HFFc6 (cell line): Measurements from ENCODE around the gene NANOS2. TPM values are rescaled to one million over a fixed set of nuclear protein-coding genes. Genes with fewer than 3 reads are reported as not detected.
"Not testable (repeated sequence)": the region's sequence is repeated elsewhere in the genome, so short reads cannot be mapped to it uniquely, and the experiment has no call there.

Source experiments
- DNase-seq: peaks from one replicate; pipeline ENCODE4 v3.0.0-alpha.2; 2018
- H3K27ac Mint-ChIP-seq: 2 replicates; pipeline ENCODE4 v1.8.0; 2020; ENCODE audit warnings: mild to moderate bottlenecking, mixed read lengths
- H3K27me3 Mint-ChIP-seq: 2 replicates; pipeline ENCODE4 v1.8.0; 2021; ENCODE audit warnings: mild to moderate bottlenecking, moderate library complexity, mixed read lengths; ENCODE audit not compliant: insufficient read depth
- H3K36me3 Mint-ChIP-seq: 2 replicates; pipeline ENCODE4 v1.8.0; 2021; ENCODE audit warnings: low read depth, mixed read lengths
- H3K4me1 Mint-ChIP-seq: 2 replicates; pipeline ENCODE4 v1.8.0; 2020; ENCODE audit warnings: low read depth, mixed read lengths
- H3K4me3 Mint-ChIP-seq: 2 replicates; pipeline ENCODE4 v1.8.0; 2020; ENCODE audit warnings: mild to moderate bottlenecking, moderate library complexity, mixed read lengths
- H3K9me3 Mint-ChIP-seq: 2 replicates; pipeline ENCODE4 v1.8.0; 2020; ENCODE audit warnings: mild to moderate bottlenecking, mixed read lengths
- total RNA-seq, 6 experiments: library from RNA; stranded (reverse); fragmentation: NEBNext Ultra II Directional; extraction: Animal tissue kit (Norgen Biotek cat#: 25700); gene quantifications; 2 replicates in 1 of 6; 3 replicates in 5 of 6; pipeline ENCODE4 v1.2.3, GENCODE V29; 2021
- TF ChIP-seq, protein P1 (sequence below): fragments of 200-600 bp; sonication (generic); IDR thresholded peaks from 2 replicates; pipeline ENCODE4 v1.5.0; 2021; ENCODE audit warnings: antibody characterized with exemption, mild to moderate bottlenecking

NANOS2 gene
- total RNA-seq, 6 experiments from 2014 or later = not detected

- Mint-ChIP-seq H3K9me3 (no peaks in the 10 kb centered on the region), H3K4me3 (peak overlapping the region; percentile 59)
These were observed 14.5 kb downstream of the NANOS2 start for GRCh38 chr19:45899919-45900589.

DNA sequence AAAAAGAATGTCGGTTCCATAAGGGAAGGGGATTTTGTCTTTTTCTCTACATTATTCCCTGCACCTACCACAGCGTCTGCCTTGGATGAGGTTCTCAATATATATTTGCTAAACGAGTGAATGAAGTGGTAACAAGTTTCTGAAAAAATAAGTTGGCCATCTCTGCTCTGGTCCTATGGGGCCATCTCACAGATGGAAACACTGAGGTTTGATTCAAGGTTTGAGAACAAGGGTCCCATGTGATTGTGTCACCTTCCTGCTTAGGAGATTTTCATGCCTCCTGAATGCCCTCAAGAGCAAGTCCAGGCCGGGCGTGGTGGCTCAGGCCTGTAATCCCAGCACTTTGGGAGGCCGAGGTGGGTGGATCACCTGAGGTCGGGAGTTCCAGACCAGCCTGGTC lies 15.3 kb downstream of the NANOS2 start:
- no peak overlapping the region for H3K27ac Mint-ChIP-seq
- DNase-seq = no peak
- peaks cover 1% of the 10 kb centered on the region; the same call in 1 of the 2 replicates for H3K27me3 Mint-ChIP-seq
- H3K4me3 Mint-ChIP-seq = no peak overlapping the region
- H3K9me3 Mint-ChIP-seq = no peaks in the 10 kb centered on the region
- peaks cover 21% of the 10 kb centered on the region for H3K36me3 Mint-ChIP-seq
- TF ChIP-seq, protein P1, sequence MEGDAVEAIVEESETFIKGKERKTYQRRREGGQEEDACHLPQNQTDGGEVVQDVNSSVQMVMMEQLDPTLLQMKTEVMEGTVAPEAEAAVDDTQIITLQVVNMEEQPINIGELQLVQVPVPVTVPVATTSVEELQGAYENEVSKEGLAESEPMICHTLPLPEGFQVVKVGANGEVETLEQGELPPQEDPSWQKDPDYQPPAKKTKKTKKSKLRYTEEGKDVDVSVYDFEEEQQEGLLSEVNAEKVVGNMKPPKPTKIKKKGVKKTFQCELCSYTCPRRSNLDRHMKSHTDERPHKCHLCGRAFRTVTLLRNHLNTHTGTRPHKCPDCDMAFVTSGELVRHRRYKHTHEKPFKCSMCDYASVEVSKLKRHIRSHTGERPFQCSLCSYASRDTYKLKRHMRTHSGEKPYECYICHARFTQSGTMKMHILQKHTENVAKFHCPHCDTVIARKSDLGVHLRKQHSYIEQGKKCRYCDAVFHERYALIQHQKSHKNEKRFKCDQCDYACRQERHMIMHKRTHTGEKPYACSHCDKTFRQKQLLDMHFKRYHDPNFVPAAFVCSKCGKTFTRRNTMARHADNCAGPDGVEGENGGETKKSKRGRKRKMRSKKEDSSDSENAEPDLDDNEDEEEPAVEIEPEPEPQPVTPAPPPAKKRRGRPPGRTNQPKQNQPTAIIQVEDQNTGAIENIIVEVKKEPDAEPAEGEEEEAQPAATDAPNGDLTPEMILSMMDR = no peak
- H3K4me1 Mint-ChIP-seq = peaks cover 9% of the 10 kb centered on the region; the same call in 1 of the 2 replicates

More at GRCh38 chr19:45899919-45900589, 14.5 kb downstream of the NANOS2 start:
- peaks cover 1% of the 10 kb centered on the region; the same call in 1 of the 2 replicates for H3K27me3 Mint-ChIP-seq
- no peak overlapping the region for H3K27ac Mint-ChIP-seq
- peaks cover 18% of the 10 kb centered on the region for H3K36me3 Mint-ChIP-seq
- TF ChIP-seq, protein P1 = no peak
- no peak for DNase-seq
- H3K4me1 Mint-ChIP-seq = peaks cover 9% of the 10 kb centered on the region; the same call in 1 of the 2 replicates

DNA sequence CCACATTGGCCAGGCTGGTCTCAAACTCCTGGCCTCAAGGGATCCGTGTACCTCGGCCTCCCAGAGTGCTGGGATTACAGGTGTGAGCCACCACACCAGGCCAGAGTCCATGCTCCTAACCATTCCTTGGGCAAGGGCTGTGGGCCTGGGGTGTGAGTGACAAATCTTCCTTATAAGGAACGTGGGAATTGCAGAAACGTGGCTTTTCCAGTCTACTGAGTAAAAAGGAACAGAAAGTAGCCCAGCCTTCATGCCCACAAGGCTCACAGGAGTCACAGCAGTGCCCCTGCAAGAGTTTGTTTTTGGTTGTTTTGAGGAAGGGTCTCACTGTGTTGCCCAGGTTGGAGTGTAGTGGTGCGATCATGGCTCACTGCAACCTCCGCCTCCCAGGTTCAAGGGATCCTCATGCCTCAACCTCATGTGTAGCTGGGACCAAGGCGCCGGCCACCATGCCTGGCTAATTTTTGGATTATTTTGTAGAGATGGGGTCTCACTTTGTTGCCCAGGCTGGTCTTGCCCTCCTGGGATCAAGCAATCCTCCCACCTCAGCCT lies 17.2 kb downstream of the NANOS2 start:
- peaks cover 21% of the 10 kb centered on the region for H3K36me3 Mint-ChIP-seq
- H3K27me3 Mint-ChIP-seq = peaks cover 1% of the 10 kb centered on the region; the same call in 1 of the 2 replicates
- peaks cover 9% of the 10 kb centered on the region; the same call in 1 of the 2 replicates for H3K4me1 Mint-ChIP-seq
- TF ChIP-seq, protein P1 = no peak
- no peak overlapping the region for H3K27ac Mint-ChIP-seq
- H3K9me3 Mint-ChIP-seq = no peaks in the 10 kb centered on the region
- no peak overlapping the region for H3K4me3 Mint-ChIP-seq
- no peak for DNase-seq

GRCh38 chr19:45895983-45896599 lies 18.5 kb downstream of the NANOS2 start:
- DNase-seq, H3K27me3 Mint-ChIP-seq, H3K4me1 Mint-ChIP-seq, H3K9me3 Mint-ChIP-seq, H3K4me3 Mint-ChIP-seq, H3K27ac Mint-ChIP-seq: not testable (repeated sequence)
- peaks cover 21% of the 10 kb centered on the region for H3K36me3 Mint-ChIP-seq

GRCh38 chr19:45895519-45895972 lies 19.0 kb downstream of the NANOS2 start:
- H3K27ac Mint-ChIP-seq = no peak overlapping the region
- no peaks in the 10 kb centered on the region for H3K27me3 Mint-ChIP-seq
- H3K4me1 Mint-ChIP-seq = peaks cover 5% of the 10 kb centered on the region; the same call in 1 of the 2 replicates
- H3K36me3 Mint-ChIP-seq = peaks cover 17% of the 10 kb centered on the region
- H3K9me3 Mint-ChIP-seq = no peaks in the 10 kb centered on the region
- TF ChIP-seq, protein P1 = no peak
- DNase-seq = no peak
- no peak overlapping the region for H3K4me3 Mint-ChIP-seq

GRCh38 chr19:45890877-45891276 lies 23.7 kb downstream of the NANOS2 start:
- Mint-ChIP-seq H3K27me3 (no peaks in the 10 kb centered on the region; the same call in 1 of the 2 replicates), H3K9me3 (no peaks in the 10 kb centered on the region), H3K4me3 (no peak overlapping the region), H3K4me1 (peaks cover 7% of the 10 kb centered on the region), H3K27ac (no peak overlapping the region), H3K36me3 (peaks cover 9% of the 10 kb centered on the region)
- TF ChIP-seq, protein P1 = no peak
- no peak for DNase-seq
